SK-N-SH (cell line): ENCODE data around the gene HS1BP3.

Source experiments
- ELF1 ChIP-seq: IDR thresholded peaks from 2 replicates; pipeline ENCODE4 v1.4.0; 2012
- EP300 ChIP-seq, 2 experiments: IDR thresholded peaks; 2 replicates each; pipeline versions ENCODE4 v1.4.0 to v1.6.1; 2012; ENCODE audit warnings: borderline replicate concordance in 1 of 2, low read depth in 1 of 2, low read length in 1 of 2
- TF ChIP-seq, protein P1 (sequence below): fragments of 200-600 bp; sonication (generic); IDR thresholded peaks from 2 replicates; pipeline ENCODE4 v1.6.1; 2017; ENCODE audit warnings: antibody characterized with exemption, mild to moderate bottlenecking, moderate library complexity

DNA sequence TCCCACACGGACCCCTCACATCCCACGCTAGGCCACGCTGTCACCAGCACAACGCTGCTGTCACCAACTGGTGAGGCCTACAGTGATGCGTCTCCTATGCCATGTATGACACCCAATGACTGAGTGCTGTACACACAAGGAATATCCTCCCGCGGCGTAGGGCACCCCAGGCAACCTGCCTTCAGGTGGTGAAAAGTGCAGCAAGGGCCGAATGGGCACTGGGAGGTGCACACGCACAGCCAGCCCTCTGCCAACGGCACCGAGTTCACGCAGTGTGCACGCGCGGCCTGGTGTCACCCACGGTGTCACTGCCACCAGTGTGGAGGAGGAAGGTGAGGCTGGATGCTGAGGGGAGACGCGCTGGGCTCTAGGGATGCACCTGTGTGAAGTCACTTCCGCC is 4.5 kb downstream of the HS1BP3 start:
- TF ChIP-seq ELF1: no peak
- TF ChIP-seq, protein P1, sequence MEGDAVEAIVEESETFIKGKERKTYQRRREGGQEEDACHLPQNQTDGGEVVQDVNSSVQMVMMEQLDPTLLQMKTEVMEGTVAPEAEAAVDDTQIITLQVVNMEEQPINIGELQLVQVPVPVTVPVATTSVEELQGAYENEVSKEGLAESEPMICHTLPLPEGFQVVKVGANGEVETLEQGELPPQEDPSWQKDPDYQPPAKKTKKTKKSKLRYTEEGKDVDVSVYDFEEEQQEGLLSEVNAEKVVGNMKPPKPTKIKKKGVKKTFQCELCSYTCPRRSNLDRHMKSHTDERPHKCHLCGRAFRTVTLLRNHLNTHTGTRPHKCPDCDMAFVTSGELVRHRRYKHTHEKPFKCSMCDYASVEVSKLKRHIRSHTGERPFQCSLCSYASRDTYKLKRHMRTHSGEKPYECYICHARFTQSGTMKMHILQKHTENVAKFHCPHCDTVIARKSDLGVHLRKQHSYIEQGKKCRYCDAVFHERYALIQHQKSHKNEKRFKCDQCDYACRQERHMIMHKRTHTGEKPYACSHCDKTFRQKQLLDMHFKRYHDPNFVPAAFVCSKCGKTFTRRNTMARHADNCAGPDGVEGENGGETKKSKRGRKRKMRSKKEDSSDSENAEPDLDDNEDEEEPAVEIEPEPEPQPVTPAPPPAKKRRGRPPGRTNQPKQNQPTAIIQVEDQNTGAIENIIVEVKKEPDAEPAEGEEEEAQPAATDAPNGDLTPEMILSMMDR: no peak
- no peak for TF ChIP-seq EP300 (IDR thresholded peaks at IDR 0.05; ENCODE audit: borderline replicate concordance in 1 of 2, low read depth in 1 of 2, low read length in 1 of 2)
